DOHH2 (cell line): ENCODE data around the gene GNAT1.

Source experiments
- CTCF ChIP-seq: fragments of 200-600 bp; sonication (generic); IDR thresholded peaks from one replicate; pipeline ENCODE4 v1.5.1; 2014; ENCODE audit warnings: antibody characterized with exemption, mild to moderate bottlenecking, low read depth, low read length; ENCODE audit not compliant: poor library complexity, severe bottlenecking
- EZH2phosphoT487 ChIP-seq: fragments of 200-600 bp; sonication (generic); IDR thresholded peaks from 2 replicates; pipeline ENCODE4 v1.6.1; 2017; ENCODE audit warnings: borderline replicate concordance, mild to moderate bottlenecking, antibody characterized with exemption, low read length, moderate library complexity, mixed read lengths

GRCh38 chr3:50160561-50160983 is 30.8 kb upstream of the GNAT1 start:
- no peak for TF ChIP-seq CTCF
- TF ChIP-seq EZH2phosphoT487, result no peak
